ENCODE data around the gene SCYL1.
A peak's percentile ranks its signal among the peaks of the same experiment; 100 is the strongest.
"Not testable (repeated sequence)": the region's sequence is repeated elsewhere in the genome, so short reads cannot be mapped to it uniquely, and the experiment has no call there.

SCYL1 gene

GRCh38 chr11:65506290-65506771 lies 18.6 kb upstream of the SCYL1 start:
- DNase-seq: no peak

DNA sequence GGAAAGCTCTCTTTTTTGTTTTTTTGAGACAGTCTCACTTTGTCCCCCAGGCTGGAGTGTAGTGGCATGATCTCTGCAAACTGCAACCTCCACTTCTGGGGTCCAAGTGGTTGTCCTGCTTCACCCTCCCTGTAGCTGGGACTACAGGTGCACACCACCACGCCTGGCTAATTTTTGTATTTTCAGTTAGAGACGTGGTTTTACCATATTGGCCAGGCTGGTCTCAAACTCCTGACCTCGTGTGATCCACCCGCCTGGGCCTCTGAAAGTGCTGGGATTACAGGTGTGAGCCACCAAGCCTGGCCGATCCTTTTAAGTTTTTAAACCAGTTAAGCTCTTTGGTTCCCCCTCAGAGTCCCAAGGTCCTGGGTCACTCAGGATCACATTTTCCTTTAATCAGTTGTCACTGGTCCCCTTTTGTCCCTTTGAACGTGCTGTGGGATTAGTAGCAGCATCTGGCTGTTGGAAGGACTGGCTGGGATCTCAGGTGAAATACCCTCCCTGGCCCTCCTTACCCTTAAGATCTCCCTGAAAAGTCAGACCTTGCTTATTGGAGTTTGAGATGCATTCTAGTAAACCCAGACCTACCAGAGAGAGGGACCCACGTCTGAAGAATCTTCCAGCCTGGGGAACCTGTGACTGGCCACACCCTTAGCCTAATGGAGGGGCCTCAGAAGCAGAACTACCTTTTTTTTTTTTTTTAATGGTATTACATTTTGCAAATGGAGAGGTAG lies 17.9 kb upstream of the SCYL1 start:
- DNase-seq: peak; percentile 90

DNA sequence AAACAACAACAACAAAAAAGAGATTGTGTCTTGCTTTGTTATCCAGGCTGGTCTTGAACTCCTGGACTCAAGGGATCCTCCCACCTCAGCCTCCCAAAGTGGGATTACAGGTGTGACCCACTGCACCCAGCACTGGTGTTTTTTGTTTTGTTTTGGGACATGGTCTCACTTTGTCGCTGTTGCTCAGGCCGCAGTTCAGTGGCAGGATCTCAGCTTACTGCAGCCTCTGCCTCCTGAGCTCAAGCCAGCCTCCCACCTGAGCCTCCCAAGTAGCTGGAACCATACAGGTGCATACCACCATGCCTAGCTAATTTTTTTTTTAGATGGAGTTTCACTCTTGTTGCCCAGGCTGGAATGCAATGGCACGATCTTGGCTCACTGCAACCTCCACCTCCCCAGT lies 12.6 kb upstream of the SCYL1 start:
- not testable (repeated sequence) for DNase-seq

DNA sequence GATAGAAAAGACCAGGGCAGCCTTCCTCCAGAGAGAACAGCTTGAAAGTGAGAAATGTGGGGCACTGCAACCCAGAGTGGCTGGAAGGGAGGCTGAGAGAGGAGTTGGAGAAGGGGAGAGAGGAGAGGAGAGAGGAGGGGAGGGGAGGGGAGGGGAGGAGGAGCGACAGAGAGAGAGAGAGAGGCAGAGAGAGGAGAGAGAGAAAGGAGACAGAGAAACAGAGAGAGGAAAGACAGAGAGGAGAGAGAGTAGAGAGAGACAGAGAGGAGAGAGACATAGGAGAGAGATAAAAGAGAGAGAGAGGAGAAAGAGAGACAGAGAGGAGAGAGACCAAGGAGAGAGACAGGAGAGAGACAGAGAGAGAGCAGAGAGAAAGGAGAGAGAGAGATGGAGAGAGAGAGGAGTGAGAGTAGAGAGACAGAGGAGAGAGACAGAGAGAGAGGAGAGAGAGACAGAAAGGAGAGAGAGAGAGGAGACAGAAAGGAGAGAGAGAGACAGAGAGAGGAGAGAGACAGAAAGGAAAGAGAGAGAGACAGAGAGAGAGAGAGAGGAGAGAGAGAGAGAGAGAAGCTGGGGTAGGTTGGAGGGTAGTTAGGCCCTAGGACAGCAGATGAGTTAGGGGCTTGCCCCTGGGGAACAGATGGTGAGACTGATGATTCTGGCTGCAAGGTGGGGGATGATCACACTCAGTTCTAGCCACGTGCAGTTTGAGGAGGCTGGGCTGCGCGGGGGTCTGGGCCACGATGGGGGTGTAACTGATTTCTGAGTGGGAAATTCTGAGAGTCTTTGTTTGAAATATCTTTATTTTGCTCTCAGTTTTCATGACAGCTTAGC lies 8.5 kb upstream of the SCYL1 start:
- no peak for DNase-seq

- DNase-seq: not testable (repeated sequence)
Measured at GRCh38 chr11:65518941-65519549, 5.8 kb upstream of the SCYL1 start.

DNA sequence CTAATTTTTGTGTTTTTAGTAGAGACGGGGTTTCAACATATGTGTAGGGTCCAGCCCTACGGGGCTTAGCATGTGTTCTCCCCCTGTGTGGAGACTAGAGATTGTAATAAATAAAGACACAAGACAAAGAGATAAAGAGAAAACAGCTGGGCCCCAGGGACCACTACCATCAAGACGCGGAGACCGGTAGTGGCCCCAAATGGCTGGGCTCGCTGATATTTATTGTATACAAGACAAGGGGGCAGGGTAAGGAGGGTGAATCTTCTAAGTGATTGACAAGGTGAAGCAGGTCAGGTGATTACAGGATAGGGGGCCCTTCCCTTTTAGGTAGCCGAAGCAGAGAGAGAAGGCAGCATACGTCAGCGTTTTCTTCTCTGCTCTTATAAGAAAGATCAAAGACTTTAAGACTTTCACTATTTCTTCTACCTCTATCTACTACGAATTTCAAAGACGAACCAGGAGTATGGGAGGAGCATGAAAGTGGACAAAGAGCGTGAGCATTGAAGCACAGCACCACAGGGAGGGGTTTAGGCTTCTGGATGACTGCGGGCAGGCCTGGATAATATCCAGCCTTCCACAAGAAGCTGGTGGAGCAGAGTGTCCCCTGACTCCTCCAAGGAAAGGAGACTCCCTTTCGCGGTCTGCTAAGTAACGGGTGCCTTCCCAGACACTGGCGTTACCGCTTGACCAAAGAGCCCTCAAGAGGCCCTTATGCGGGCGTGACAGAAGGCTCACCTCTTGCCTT lies 2.9 kb upstream of the SCYL1 start:
- not testable (repeated sequence) for DNase-seq

DNA sequence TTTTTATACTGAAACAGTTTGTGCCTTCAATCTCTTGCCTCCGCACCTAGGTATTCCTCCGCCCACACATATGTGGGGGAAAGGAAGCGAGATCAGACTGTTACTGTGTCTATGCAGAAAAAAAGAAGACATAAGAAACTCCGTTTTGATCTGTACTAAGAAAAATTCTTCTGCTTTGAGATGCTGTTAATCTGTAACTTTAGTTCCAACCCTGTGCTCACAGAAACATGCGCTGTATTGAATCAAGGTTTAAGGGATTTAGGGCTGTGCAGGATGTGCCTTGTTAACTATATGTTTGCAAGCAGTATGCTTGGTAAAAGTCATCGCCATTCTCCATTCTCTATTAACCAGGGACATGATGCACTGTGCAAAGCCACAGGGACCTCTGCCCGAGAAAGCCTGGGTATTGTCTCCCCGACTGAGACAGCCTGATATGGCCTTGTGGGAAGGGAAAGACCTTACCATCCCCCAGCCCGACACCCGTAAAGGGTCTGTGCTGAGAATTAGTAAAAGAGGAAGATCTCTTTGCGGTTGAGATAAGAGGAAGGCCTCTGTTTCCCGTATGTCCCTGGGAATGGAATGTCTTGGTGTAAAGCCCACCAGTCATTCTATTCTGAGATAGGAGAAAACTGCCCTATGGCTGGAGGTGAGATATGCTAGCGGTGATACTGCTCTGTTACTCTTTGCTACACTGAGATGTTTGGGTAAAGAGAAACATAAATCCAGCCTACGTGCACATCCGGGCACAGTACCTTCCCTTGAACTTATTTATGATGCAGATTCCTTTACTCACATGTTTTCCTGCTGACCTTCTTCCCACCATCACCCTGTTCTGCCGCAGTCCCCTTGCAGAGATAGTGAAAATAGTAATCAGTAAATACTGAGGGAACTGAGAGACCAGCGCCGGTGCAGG lies 1.9 kb upstream of the SCYL1 start:
- DNase-seq: not testable (repeated sequence)

GRCh38 chr11:65523631-65523968 lies 1.3 kb upstream of the SCYL1 start:
- DNase-seq: not testable (repeated sequence)

GRCh38 chr11:65524014-65524740 lies 706 bp upstream of the SCYL1 start:
- no peak for DNase-seq

DNA sequence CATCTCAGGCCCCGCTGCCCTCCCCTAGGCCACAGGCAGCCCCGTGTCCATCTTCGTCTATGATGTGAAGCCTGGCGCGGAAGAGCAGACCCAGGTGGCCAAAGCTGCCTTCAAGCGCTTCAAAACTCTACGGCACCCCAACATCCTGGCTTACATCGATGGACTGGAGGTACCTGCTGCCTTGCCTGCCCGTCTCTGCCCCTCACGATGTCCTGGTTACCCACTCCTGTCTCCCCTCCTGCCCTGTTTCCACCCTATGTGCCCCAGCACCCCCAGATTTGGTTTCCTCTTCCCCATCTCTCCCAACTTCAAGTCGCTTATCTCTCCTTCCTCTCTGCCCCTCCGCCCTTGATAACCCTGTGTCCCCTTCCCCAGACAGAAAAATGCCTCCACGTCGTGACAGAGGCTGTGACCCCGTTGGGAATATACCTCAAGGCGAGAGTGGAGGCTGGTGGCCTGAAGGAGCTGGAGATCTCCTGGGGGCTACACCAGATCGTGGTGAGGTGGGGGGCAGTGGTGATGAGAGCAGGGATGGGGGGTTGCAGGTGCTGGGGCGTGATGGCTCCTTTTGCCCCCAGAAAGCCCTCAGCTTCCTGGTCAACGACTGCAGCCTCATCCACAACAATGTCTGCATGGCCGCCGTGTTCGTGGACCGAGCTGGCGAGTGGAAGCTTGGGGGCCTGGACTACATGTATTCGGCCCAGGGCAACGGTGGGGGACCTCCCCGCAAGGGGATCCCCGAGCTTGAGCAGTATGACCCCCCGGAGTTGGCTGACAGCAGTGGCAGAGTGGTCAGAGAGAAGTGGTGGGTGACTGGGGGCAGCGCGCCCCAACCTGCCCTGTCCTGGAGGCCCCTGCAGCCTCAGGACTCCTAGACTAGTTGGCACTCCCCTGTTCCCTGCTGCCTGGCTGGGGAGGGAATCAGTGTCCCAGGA lies 930 bp downstream of the SCYL1 start:
- DNase-seq: peak; percentile 17

- DNase-seq: no peak
Measured at GRCh38 chr11:65526744-65527143, 1.9 kb downstream of the SCYL1 start.

- no peak for DNase-seq
Measured at GRCh38 chr11:65528819-65529350, 4.0 kb downstream of the SCYL1 start.

DNA sequence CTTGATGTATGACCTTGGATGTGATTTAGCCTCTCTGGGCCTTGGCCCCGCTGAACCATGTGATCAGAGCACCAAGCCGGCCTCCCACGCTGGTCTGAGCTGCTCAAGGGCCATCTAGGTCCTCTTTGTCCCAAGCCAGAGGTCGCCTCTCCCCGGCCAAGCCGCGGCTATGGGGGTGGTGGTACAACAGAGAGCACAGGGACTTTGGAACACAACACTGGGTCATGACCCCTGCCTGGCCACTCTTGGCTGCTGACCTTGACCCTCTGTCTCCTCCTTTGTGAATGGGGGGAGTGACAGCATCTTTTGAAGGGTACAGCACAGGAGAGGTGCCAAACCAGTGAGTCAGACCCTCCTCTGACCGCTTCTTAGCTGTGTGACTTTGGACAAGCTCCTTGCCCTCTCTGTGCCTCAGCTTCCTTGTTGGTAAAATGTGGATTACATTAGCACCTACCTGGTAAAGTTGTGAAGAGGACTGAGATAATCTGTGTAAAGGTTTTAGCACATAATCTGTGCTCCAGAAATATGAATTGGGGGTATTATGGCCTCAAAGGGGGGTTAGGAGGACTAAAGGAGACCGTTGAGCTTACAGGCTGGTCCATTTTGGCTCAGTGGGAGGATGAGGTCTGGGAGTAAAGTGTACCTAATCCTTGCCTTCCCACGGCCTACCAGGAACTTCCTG lies 4.7 kb downstream of the SCYL1 start:
- DNase-seq: no peak

DNA sequence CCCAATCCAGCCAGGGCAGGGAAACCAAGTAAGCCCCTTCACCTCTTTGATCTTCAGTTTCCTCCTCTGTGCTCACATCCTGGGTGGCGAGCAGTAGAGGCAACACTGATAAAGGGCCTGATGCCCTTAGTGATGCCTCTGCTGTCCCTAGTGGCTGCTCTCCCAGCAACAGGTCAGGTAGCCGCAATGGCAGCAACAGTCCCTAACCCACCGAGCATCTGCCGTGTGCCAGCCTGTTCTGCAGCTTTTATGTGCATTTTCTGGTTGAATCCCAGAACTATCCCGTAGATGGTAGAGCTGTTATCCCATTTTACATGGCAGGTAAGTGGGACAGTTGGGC lies 5.2 kb downstream of the SCYL1 start:
- DNase-seq: no peak

GRCh38 chr11:65532388-65533064 lies 7.6 kb downstream of the SCYL1 start:
- DNase-seq: no peak

DNA sequence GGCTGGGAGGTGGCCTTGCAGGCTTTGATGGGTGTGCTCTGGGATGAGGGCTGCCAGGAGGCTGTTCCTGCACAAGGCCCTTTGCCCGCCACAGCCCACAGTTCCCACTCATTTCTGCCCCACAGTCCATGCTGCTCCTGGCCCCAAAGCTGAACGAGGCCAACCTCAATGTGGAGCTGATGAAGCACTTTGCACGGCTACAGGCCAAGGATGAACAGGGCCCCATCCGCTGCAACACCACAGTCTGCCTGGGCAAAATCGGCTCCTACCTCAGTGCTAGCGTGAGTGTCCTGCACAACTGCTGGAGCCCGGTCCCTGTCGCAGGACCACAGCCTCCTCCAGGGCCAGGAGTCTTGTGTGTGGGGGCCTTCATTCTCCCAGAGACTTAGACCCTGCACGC lies 10.2 kb downstream of the SCYL1 start:
- DNase-seq: no peak

GRCh38 chr11:65536412-65537295 lies 11.8 kb downstream of the SCYL1 start:
- DNase-seq: no peak

GRCh38 chr11:65537296-65537597 lies 12.4 kb downstream of the SCYL1 start:
- no peak for DNase-seq

Data from NCI-H1092 treated with DMSO at 0.1 percent for 48 hours (cell line).